CD8-positive, alpha-beta memory T cell (primary cell): ENCODE results near the gene RARRES2. TPM values are rescaled to one million over a fixed set of nuclear protein-coding genes. Genes with fewer than 3 reads are reported as not detected.

Experiments
- CTCF ChIA-PET: fragments of 350-600 bp; sonication (Branson Sonifier 250); formaldehyde crosslinking; loops from one replicate; lab custom pipeline; 2021; ENCODE audit warnings: antibody characterized with exemption; lab: Charles Lee
- POLR2A ChIA-PET: fragments of 350-600 bp; sonication (Branson Sonifier 250); formaldehyde crosslinking; loops from one replicate; lab custom pipeline; 2021; ENCODE audit warnings: antibody characterized with exemption; lab: Charles Lee
- DNase-seq, 5 donors: peaks; one replicate each; pipeline versions ENCODE4 v3.0.0 to v3.0.0-alpha.2; 2020 to 2022; ENCODE audit warnings: mixed read lengths in 1 of 5
- H3K27ac ChIP-seq: one replicate; pipeline ENCODE4 v1.7.0; 2013; ENCODE audit warnings: low read depth, mild to moderate bottlenecking, low read length, moderate library complexity
- H3K27me3 ChIP-seq: 2 replicates; pipeline ENCODE4 v1.7.0; 2013; ENCODE audit warnings: low read length, mild to moderate bottlenecking; ENCODE audit not compliant: insufficient read depth, poor library complexity, severe bottlenecking
- H3K36me3 ChIP-seq: 2 replicates; pipeline ENCODE4 v1.7.0; 2013; ENCODE audit warnings: mild to moderate bottlenecking, low read length, moderate library complexity; ENCODE audit not compliant: insufficient read depth
- H3K4me1 ChIP-seq: 2 replicates; pipeline ENCODE4 v1.7.0; 2013; ENCODE audit warnings: mild to moderate bottlenecking, low read length, moderate library complexity; ENCODE audit not compliant: insufficient read depth
- H3K4me3 ChIP-seq: 2 replicates; pipeline ENCODE4 v1.7.0; 2013; ENCODE audit warnings: mild to moderate bottlenecking, low read length
- H3K9me3 ChIP-seq: 2 replicates; pipeline ENCODE4 v1.7.0; 2013; ENCODE audit warnings: mild to moderate bottlenecking, low read length
- H3K27ac Mint-ChIP-seq, 8 donors: one replicate each; pipeline ENCODE4 v1.8.0; 2020 to 2021; ENCODE audit warnings: mixed read lengths in 8 of 8, mild to moderate bottlenecking in 6 of 8, inconsistent platforms in 3 of 8, moderate library complexity in 3 of 8
- H3K27me3 Mint-ChIP-seq, 2 donors: one replicate each; pipeline ENCODE4 v1.8.0; 2020 to 2021; ENCODE audit warnings: mixed read lengths in 2 of 2, mild to moderate bottlenecking in 1 of 2, moderate library complexity in 1 of 2
- H3K36me3 Mint-ChIP-seq, 3 donors: one replicate each; pipeline ENCODE4 v1.8.0; 2020 to 2021; ENCODE audit warnings: mixed read lengths in 3 of 3, inconsistent platforms in 1 of 3, mild to moderate bottlenecking in 1 of 3
- H3K4me1 Mint-ChIP-seq, 3 donors: one replicate each; pipeline ENCODE4 v1.8.0; 2020 to 2021; ENCODE audit warnings: mixed read lengths in 3 of 3, inconsistent platforms in 1 of 3, mild to moderate bottlenecking in 1 of 3
- H3K4me3 Mint-ChIP-seq, 7 donors: one replicate each; pipeline ENCODE4 v1.8.0; 2020 to 2021; ENCODE audit warnings: mixed read lengths in 7 of 7, mild to moderate bottlenecking in 6 of 7, moderate library complexity in 4 of 7, inconsistent platforms in 2 of 7
- H3K9me3 Mint-ChIP-seq, 5 donors: one replicate each; pipeline ENCODE4 v1.8.0; 2020 to 2022; ENCODE audit warnings: mixed read lengths in 5 of 5, mild to moderate bottlenecking in 3 of 5, moderate library complexity in 2 of 5, inconsistent platforms in 1 of 5
- polyA plus RNA-seq: library from polyadenylated mRNA; unstranded; fragments of 300-500 nt; fragmentation: Illumina TruSeq; gene quantifications from one replicate; pipeline ENCODE4 v1.2.3, GENCODE V29; 2021
- total RNA-seq, 2 experiments: library from RNA; stranded (reverse); gene quantifications; one replicate each; pipeline ENCODE4 v1.2.3, GENCODE V29; 2021

Gene RARRES2
- total and polyA plus RNA-seq, 3 experiments from 2014 or later = not detected

DNA sequence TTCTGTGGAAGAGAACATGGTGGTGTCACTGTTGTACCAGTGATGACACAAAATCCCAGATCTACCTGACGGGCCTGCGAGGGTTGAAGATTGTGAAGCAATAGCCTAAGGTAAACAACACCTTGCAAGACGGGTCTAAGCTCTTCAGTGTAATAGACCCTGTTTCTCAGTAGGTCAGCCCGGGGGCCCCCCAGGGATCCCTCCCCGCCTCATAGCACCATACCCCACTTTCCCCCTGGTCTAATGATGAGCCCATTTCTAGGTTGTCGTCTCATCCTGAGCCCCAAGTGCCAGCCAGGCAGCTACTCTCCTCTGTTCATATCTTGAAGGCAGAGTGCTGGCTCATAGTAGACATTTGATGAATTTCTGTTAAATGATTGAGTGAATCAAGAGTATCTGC lies 15.5 kb downstream of the RARRES2 start:
- Histone ChIP-seq H3K36me3 (peaks cover 22% of the 10 kb centered on the region), H3K27ac (peak overlapping the region; percentile 92), H3K27me3 (no peaks in the 10 kb centered on the region), H3K4me3 (no peak overlapping the region), H3K9me3 (no peaks in the 10 kb centered on the region), H3K4me1 (peaks cover 18% of the 10 kb centered on the region)
- Mint-ChIP-seq H3K9me3 (no peaks in the 10 kb centered on the region), H3K27ac (peak overlapping the region in 5 of 8 donors; percentile 3 to 68 (median 31)), H3K4me3 (peak overlapping the region in 2 of 7 donors; percentile 6 to 97), H3K27me3 (no peaks in the 10 kb centered on the region), H3K36me3 (peaks cover 0 to 62% (median 11%) of the 10 kb centered on the region in 3 donors), H3K4me1 (peaks cover 33 to 50% (median 44%) of the 10 kb centered on the region in 3 donors)
- no peak for DNase-seq
- ChIA-PET POLR2A (no interaction called here), CTCF (interaction anchor here (1.4 kb wide), 1 partner anchor 10 kb away, joined by 4 read pairs; no protein-coding TSS in a partner anchor)

DNA sequence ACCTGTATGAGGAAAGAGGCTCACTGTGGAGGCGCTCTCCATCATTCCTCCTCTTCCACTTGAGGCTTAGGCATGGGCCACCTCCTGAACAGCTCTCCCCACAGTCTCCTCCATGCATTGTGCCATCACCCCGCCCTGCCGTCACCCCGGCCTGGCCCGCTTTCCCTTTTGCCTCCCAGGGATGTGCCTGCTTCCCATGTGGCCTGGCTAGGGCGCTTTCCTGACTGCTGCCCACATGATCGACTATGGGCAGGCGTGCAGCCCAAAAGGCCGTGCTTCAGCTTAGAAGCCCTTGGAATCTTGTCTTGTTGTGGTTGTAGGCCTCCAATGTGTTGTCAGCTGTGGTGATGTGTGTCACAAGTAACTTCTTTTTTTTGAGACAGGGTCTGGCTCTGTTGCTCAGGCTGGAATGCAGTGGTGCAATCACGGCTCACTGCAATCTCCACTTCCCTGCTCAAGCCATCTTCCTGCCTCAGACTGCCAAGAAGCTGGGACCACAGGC lies 16.3 kb downstream of the RARRES2 start:
- Mint-ChIP-seq H3K4me3 (peak overlapping the region; percentile 66 to 100 (median 97)), H3K4me1 (peaks cover 33 to 53% (median 45%) of the 10 kb centered on the region in 3 donors), H3K36me3 (peaks cover 0 to 59% (median 11%) of the 10 kb centered on the region in 3 donors), H3K27me3 (no peaks in the 10 kb centered on the region), H3K9me3 (no peaks in the 10 kb centered on the region), H3K27ac (peak overlapping the region; percentile 61 to 99 (median 97))
- no peaks in the 10 kb centered on the region for H3K27me3 ChIP-seq
- CTCF ChIA-PET = interaction anchor here (1.1 to 1.4 kb wide), 2 partner anchors 9 to 31 kb away, joined by 3 to 4 read pairs; no protein-coding TSS in a partner anchor
- peaks cover 25% of the 10 kb centered on the region for H3K4me1 ChIP-seq
- H3K4me3 ChIP-seq = peak overlapping the region; percentile 64
- POLR2A ChIA-PET = no interaction called here
- no peak for DNase-seq
- H3K36me3 ChIP-seq = peaks cover 18% of the 10 kb centered on the region
- peak overlapping the region; percentile 92 for H3K27ac ChIP-seq
- no peaks in the 10 kb centered on the region for H3K9me3 ChIP-seq

DNA sequence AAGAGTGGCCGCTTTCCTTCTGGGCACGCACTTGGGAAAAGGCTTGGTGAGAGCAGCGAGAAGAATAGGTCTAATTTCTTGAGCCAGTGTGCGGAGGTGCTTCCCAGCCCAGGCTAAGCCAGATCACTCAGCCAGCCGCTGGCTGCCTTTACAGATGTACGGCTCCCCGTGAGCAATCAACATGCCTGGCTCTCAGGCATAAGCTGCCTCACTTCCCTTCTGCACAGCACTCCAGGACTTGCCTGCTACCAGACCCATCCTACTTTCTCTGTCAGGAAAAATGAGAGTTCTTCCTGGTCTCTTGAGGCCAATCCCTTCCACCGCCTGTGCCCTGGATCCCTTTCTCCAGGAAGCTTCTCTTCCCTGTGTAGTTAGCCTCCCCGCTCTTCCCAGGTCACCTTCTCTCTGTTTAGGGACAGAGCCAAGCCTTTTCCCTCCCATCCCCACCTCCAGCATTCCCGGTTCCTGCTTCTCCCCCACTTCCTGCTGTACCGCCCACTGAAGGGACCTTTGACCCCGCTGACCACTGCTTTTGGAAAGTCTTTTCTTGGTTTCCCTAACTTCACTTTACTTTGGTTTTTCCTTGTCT lies 17.0 kb downstream of the RARRES2 start:
- no peak for DNase-seq
- peaks cover 0 to 57% (median 11%) of the 10 kb centered on the region in 3 donors for H3K36me3 Mint-ChIP-seq
- Histone ChIP-seq H3K4me3 (peak overlapping the region; percentile 64), H3K27ac (peak overlapping the region; percentile 92), H3K36me3 (peaks cover 18% of the 10 kb centered on the region), H3K4me1 (peaks cover 26% of the 10 kb centered on the region), H3K9me3 (no peaks in the 10 kb centered on the region), H3K27me3 (no peaks in the 10 kb centered on the region)
- ChIA-PET CTCF (interaction anchor here (1.1 kb wide), 1 partner anchor 32 kb away, joined by 3 read pairs; no protein-coding TSS in a partner anchor), POLR2A (no interaction called here)
- H3K4me3 Mint-ChIP-seq = peak overlapping the region; percentile 93 to 100 (median 97)
- H3K27ac Mint-ChIP-seq = peak overlapping the region; percentile 78 to 99 (median 97)
- H3K9me3 Mint-ChIP-seq = no peaks in the 10 kb centered on the region
- peaks cover 35 to 53% (median 45%) of the 10 kb centered on the region in 3 donors for H3K4me1 Mint-ChIP-seq
- no peaks in the 10 kb centered on the region for H3K27me3 Mint-ChIP-seq

DNA sequence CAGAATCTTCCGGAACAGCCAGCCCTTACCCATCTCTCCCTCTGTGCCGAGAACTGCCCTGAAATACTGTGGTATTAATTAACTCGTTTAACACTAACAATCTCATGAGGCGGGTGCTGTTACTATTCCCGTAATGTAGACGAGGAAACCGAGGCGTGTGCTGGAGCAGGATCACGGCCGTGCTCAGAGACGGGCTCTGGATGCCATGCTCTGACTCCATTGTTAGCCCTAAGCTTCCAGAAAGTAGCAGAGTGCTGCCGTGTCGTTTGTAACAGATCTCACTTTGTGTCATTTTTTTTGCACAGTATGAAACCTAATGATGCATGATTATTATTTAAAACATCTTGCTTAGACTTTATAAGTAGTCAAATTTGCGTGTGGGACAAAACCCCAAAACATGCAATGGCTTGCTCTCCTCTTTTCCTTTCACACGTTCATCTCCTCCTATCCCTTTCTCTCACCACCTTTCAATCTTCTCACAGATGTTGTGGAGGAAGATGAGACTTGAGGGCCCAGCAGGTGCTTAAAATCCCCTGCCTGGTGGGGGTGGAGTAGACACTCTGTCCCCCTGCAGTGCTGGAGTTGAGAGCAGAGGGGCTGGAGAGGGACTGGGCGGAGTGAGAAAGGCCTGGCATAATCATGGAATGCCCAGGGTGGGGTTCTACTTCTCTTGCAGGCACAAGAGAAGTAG lies 17.6 kb downstream of the RARRES2 start:
- Histone ChIP-seq H3K27me3 (no peaks in the 10 kb centered on the region), H3K4me3 (peak overlapping the region; percentile 64), H3K4me1 (peaks cover 26% of the 10 kb centered on the region), H3K9me3 (no peaks in the 10 kb centered on the region), H3K36me3 (peaks cover 18% of the 10 kb centered on the region), H3K27ac (peak overlapping the region; percentile 92)
- Mint-ChIP-seq H3K27ac (peak overlapping the region; percentile 82 to 99 (median 98)), H3K36me3 (peaks cover 0 to 51% (median 9%) of the 10 kb centered on the region in 3 donors), H3K4me1 (peaks cover 35 to 53% (median 42%) of the 10 kb centered on the region in 3 donors), H3K27me3 (no peaks in the 10 kb centered on the region), H3K4me3 (peak overlapping the region; percentile 93 to 100 (median 97)), H3K9me3 (no peaks in the 10 kb centered on the region)
- ChIA-PET POLR2A (no interaction called here), CTCF (interaction anchor here (1.0 to 2.2 kb wide), 2 partner anchors 45 to 555 kb away, joined by 3 to 6 read pairs; partner anchors contain the start of gene REPIN1)
- peak in 1 of 5 donors; percentile 28 for DNase-seq

DNA sequence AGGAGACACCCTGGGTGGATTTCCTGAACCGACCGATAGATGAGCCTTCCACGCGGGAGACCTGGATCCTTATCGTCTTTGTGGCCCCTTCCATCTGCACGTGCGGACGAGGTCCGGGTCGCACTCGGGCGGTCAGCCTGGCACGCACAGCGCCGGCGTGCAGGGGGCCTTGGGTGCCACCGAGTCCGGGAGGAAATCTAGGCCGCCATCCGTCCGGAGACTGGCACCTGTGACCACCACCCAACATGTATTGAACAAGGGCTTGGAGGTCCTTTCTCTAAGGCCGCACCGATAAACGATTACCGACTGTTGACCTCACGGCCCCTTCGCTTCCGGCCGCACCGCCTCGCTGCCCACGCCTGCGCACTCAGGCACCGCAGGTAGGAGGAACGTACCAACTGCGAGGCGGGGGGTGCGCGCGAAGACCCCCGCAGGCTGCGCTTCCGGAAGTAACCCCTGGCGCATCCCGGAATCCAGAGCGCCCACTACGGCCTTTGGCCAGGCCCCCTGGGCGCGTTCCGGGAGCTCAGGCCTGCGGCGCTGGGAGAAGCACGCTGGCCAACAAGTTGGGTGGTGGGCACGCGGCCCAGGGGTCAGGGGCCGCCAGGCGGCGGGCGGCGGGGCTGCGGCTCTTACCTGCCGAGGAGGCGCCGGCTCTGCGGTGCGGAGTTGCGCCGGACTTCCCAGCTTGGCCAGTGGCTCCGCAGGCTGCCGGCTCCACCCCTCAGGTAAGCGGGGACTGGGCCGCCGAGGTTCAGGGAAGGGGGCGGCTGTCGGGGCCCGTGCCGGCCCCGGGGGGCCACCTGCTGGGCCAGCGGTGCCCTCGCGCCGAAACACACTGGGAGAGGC lies 18.4 kb downstream of the RARRES2 start, which contains the start of the genes ACTR3C and LRRC61:
Gene ACTR3C (minus strand): TSS at position 713 of the 849 bp plus-strand sequence. CDS start 28,249 bp downstream, outside the sequence.
Gene LRRC61 (plus strand): TSS at position 523 of the 849 bp plus-strand sequence. CDS start 13,507 bp downstream, outside the sequence.
- peak within 1 kb of the TSS; percentile 93 to 100 (median 97) for H3K4me3 Mint-ChIP-seq
- H3K9me3 Mint-ChIP-seq = no peaks in the 10 kb centered on the region
- Histone ChIP-seq H3K4me3 (peak within 1 kb of the TSS; percentile 64), H3K4me1 (peaks cover 26% of the 10 kb centered on the region), H3K36me3 (peaks cover 18% of the 10 kb centered on the region), H3K27ac (peak within 1 kb of the TSS; percentile 92), H3K27me3 (no peaks in the 10 kb centered on the region), H3K9me3 (no peaks in the 10 kb centered on the region)
- H3K36me3 Mint-ChIP-seq = peaks cover 0 to 45% (median 7%) of the 10 kb centered on the region in 3 donors
- H3K27me3 Mint-ChIP-seq = no peaks in the 10 kb centered on the region
- H3K27ac Mint-ChIP-seq = peak within 1 kb of the TSS; percentile 95 to 99 (median 98)
- peak; percentile 44 to 75 (median 55) for DNase-seq
- ChIA-PET POLR2A (interaction anchor here (0.8 kb wide), 1 partner anchor 81 kb away, joined by 3 read pairs; no protein-coding TSS in a partner anchor), CTCF (interaction anchor here (1.0 to 2.2 kb wide), 2 partner anchors 46 to 555 kb away, joined by 3 to 6 read pairs; partner anchors contain the start of gene REPIN1)
- H3K4me1 Mint-ChIP-seq = peaks cover 35 to 54% (median 39%) of the 10 kb centered on the region in 3 donors

DNA sequence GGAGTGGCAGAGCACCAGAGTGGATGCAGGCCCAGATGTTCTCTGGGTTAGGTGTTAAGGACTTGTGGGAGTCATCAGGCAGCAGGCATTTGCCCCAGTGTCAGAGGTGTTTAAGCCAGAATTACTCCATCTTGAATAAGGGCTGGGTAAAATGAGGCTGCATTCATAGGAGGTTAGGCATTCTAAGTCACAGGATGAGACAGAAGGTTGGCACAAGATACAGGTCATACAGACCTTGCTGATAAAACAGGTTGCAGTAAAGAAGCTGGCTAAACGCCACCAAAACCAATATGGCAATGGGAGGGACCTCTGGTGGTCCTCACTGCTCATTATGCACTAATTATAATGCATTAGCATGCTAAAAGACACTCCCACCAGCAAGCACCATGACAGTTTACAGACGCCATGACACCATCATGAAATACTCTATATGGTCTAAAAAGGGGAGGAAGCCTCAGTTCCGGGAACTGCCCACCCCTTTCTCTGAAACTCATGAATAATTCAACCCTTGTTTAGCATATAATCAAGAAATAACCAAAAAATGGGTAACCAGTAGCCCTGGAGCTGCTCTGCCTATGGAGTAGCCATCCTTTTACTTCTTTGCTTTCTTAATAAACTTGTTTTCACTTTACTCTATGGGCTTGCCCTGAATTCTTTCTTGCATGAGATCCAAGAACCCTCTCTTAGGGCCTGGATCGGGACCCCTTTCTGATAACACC lies 19.2 kb downstream of the RARRES2 start:
- peaks cover 0 to 45% (median 8%) of the 10 kb centered on the region in 3 donors for H3K36me3 Mint-ChIP-seq
- peaks cover 35 to 58% (median 39%) of the 10 kb centered on the region in 3 donors for H3K4me1 Mint-ChIP-seq
- POLR2A ChIA-PET = no interaction called here
- CTCF ChIA-PET = interaction anchor here (0.7 to 2.2 kb wide), 2 partner anchors 46 to 111 kb away, joined by 3 to 6 read pairs; partner anchors contain the start of gene REPIN1
- peaks cover 26% of the 10 kb centered on the region for H3K4me1 ChIP-seq
- no peaks in the 10 kb centered on the region for H3K9me3 ChIP-seq
- DNase-seq = peak in 2 of 5 donors; percentile 43 to 55
- peaks cover 14% of the 10 kb centered on the region for H3K36me3 ChIP-seq
- peak overlapping the region; percentile 92 to 98 (median 95) for H3K27ac Mint-ChIP-seq
- H3K27me3 ChIP-seq = no peaks in the 10 kb centered on the region
- peak overlapping the region; percentile 92 for H3K27ac ChIP-seq
- H3K27me3 Mint-ChIP-seq = peaks cover 0 to 1% of the 10 kb centered on the region in 2 donors
- H3K4me3 Mint-ChIP-seq = peak overlapping the region; percentile 93 to 99 (median 97)
- H3K9me3 Mint-ChIP-seq = no peaks in the 10 kb centered on the region
- peak overlapping the region; percentile 64 for H3K4me3 ChIP-seq
